C4-2B (cell line): Measurements from ENCODE around the gene TPGS1.

Experiments
- ZFX ChIP-seq: fragments of 450-650 bp; IDR thresholded peaks from 2 replicates; pipeline ENCODE4 v1.6.1; 2017
- TF ChIP-seq, protein P1 (sequence below): fragments of 450-650 bp; conservative IDR thresholded peaks from 2 replicates; pipeline ENCODE4 v1.5.1; 2017; ENCODE audit warnings: mild to moderate bottlenecking

DNA sequence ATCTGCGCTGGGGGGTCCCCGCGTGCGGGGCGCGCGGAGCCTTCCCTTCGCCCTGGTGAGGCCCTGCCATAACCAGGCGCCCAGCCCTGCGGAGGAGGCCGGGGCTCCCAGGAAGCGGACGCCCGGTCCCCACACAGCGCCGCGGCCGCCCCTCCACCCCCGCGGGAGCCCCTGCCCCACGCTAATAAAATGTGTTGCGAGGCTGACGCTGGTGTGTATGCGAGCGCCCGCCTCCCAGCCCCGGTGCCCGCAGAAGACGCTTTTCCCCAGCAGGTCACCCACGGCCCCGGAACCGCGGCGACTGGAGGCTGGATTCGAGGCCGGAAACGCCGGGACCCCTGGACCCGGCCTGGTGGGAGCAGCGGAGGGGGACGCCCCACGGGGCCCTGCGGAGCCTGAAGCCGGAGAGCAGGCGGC is 12.2 kb downstream of the TPGS1 start:
- TF ChIP-seq, protein P1, sequence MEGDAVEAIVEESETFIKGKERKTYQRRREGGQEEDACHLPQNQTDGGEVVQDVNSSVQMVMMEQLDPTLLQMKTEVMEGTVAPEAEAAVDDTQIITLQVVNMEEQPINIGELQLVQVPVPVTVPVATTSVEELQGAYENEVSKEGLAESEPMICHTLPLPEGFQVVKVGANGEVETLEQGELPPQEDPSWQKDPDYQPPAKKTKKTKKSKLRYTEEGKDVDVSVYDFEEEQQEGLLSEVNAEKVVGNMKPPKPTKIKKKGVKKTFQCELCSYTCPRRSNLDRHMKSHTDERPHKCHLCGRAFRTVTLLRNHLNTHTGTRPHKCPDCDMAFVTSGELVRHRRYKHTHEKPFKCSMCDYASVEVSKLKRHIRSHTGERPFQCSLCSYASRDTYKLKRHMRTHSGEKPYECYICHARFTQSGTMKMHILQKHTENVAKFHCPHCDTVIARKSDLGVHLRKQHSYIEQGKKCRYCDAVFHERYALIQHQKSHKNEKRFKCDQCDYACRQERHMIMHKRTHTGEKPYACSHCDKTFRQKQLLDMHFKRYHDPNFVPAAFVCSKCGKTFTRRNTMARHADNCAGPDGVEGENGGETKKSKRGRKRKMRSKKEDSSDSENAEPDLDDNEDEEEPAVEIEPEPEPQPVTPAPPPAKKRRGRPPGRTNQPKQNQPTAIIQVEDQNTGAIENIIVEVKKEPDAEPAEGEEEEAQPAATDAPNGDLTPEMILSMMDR = no peak
- no peak for TF ChIP-seq ZFX
